Vein endothelial cell (primary cell): Measurements from ENCODE around the gene TBC1D13. TPM values are rescaled to one million over a fixed set of nuclear protein-coding genes. Genes with fewer than 3 reads are reported as not detected.

Source experiments
- small RNA-seq: library from RNA; depleted of rRNA; stranded (forward); fragments of <200 nt; gene quantifications from one replicate; pipeline ENCODE3, GENCODE V24; 2012
- total RNA-seq: library from RNA; depleted of rRNA; stranded (reverse); fragments of >200 nt; gene quantifications from 2 replicates; pipeline ENCODE4 v1.2.3, GENCODE V29; 2012

TBC1D13 gene, protein sequence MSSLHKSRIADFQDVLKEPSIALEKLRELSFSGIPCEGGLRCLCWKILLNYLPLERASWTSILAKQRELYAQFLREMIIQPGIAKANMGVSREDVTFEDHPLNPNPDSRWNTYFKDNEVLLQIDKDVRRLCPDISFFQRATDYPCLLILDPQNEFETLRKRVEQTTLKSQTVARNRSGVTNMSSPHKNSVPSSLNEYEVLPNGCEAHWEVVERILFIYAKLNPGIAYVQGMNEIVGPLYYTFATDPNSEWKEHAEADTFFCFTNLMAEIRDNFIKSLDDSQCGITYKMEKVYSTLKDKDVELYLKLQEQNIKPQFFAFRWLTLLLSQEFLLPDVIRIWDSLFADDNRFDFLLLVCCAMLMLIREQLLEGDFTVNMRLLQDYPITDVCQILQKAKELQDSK
- total RNA-seq, result 29.1 and 33.4 TPM in 2 replicates

GRCh38 chr9:128786681-128787601 is at the start of gene TBC1D13:
TSS of gene TBC1D13 (plus strand) at chr9:128787253. CDS start at chr9:128787354, 101 bp downstream.

DNA sequence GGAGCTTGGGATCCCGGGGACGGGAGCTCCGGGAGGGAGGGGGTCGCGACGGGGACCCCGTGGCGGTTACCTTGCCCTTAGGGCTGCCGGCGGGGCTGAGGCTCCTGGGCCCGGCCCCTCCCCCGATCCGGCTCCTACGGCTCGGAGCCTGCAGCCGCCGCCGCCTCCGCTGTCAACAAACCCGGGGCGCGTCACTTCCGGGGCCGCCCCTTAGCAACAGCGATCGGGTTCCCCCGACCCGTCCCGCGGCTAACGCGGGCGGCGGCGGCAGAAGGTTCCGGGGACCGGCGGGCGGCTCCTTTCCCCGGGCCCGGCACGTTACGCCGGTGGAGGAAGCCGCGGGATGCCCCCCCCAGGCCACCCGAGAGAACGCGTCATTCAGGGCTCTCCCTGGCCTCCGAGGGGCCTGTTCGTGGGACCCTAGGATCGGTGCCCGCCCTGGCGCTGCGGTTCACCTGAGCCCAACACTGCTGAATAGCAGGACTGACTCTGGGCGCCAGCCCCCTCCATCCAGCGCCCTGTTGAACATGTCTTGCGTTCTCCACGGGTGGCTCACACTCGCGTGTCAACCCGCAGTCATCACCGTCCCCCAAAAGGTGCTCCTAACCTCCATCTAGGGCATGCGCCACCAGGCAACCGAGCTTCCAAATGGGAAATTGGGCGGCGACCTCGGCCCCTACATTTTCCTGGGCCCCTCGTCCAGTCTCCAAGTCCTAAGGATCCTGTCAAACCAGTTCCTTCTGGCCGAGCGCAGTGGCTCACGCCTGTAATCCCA is 15.1 kb upstream of the TBC1D13 start, which contains the start of gene ZER1:
Gene ZER1, minus strand, starts transcription at position 183 of the 775 bp plus-strand sequence. CDS start 16,362 bp downstream, outside the sequence.

DNA sequence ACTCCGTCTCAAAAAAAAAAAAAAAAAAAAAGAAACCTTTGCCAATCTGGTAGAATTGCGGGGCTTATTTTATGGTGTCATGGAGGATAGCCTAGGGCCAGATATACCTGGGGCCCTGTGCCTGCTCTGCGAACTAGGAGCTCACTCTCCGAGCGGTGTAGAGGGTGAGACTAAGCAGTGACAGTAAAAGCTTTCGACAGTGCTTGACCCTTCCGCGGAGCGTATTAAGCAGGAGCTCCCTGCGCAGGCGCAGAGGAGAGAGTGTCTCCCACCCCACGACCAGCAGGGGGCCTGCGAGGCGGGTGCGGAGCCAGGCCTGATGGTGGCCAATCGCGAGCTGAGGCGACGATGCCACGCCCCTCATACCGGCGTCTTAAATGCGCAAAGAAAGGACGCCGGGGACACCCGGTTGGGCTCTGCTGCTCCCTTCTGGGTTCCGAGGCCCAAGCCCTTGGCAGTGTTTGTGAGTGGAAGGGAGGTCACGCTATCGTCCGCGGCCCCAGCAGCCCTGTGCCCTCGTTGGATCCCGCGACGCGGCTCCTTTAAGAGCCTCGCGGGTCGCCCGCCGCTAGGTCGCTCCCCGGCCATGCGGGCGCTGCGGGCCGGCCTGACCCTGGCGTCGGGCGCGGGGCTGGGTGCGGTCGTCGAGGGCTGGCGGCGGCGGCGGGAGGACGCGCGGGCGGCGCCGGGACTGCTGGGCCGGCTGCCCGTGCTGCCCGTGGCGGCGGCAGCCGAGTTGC is 31.2 kb downstream of the TBC1D13 start, which contains the start of gene ENDOG:
Gene ENDOG, plus strand, starts transcription at position 402 of the 740 bp plus-strand sequence. Its CDS starts 185 bp downstream, at position 587.

GRCh38 chr9:128829477-128830251 is 42.6 kb downstream of the TBC1D13 start, which contains the start of gene SPOUT1:
TSS of gene SPOUT1 (minus strand) at chr9:128829794. CDS start at chr9:128829780, 14 bp downstream.

Small RNAs within 50 kb of the gene (small RNA-seq; reads per million reads assigned to genes)
- not detected for gene RF00017

Other genes starting within 250 kb of the TBC1D13 start
- gene SPTAN1, start 234.7 kb upstream of the TBC1D13 start, total RNA-seq, result 470 and 484 TPM in 2 replicates
- 61.0 and 62.1 TPM in 2 replicates for gene DYNC2I2, start 130.4 kb upstream of the TBC1D13 start, total RNA-seq
- 371 and 506 TPM in 2 replicates for gene SET, start 98.0 kb upstream of the TBC1D13 start, total RNA-seq
- 17.2 and 25.5 TPM in 2 replicates for gene PKN3, start 84.8 kb upstream of the TBC1D13 start, total RNA-seq
- gene ZDHHC12, start 63.1 kb upstream of the TBC1D13 start, total RNA-seq, result 39.0 and 46.1 TPM in 2 replicates
- gene ZER1, start 15.3 kb upstream of the TBC1D13 start, total RNA-seq, result 14.0 and 23.2 TPM in 2 replicates
- 19.8 and 23.5 TPM in 2 replicates for gene ENDOG, start 31.2 kb downstream of the TBC1D13 start, total RNA-seq
- 21.6 and 22.0 TPM in 2 replicates for gene SPOUT1, start 42.5 kb downstream of the TBC1D13 start, total RNA-seq
- 5.7 and 9.5 TPM in 2 replicates for gene KYAT1, start 94.7 kb downstream of the TBC1D13 start, total RNA-seq
- gene LRRC8A, start 94.9 kb downstream of the TBC1D13 start, total RNA-seq, result 149 and 154 TPM in 2 replicates
- gene PHYHD1, start 133.7 kb downstream of the TBC1D13 start, total RNA-seq, result 0.19 and 1.3 TPM in 2 replicates
- gene DOLK, start 160.3 kb downstream of the TBC1D13 start, total RNA-seq, result 32.4 and 35.6 TPM in 2 replicates
- 54.9 and 64.4 TPM in 2 replicates for gene NUP188, start 160.4 kb downstream of the TBC1D13 start, total RNA-seq
- gene SH3GLB2, start 241.1 kb downstream of the TBC1D13 start, total RNA-seq, result 44.0 and 47.4 TPM in 2 replicates
- gene MIGA2, start 249.4 kb downstream of the TBC1D13 start, total RNA-seq, result 22.9 and 28.1 TPM in 2 replicates